Mesothelial cell of epicardium (in vitro differentiated cells): ENCODE results near the gene FMNL2. TPM values are rescaled to one million over a fixed set of nuclear protein-coding genes. Genes with fewer than 3 reads are reported as not detected.
A peak's percentile ranks its signal among the peaks of the same experiment; 100 is the strongest.

Experiments
- DNase-seq, 2 experiments: peaks; one replicate each; pipeline ENCODE4 v3.0.0; 2021; ENCODE audit warnings: low spot score in 2 of 2; ENCODE audit not compliant: unreplicated experiment in 2 of 2
- H3K27ac Mint-ChIP-seq: 2 replicates; pipeline ENCODE4 v1.8.0; 2021; ENCODE audit warnings: mixed read lengths
- H3K27me3 Mint-ChIP-seq: 2 replicates; pipeline ENCODE4 v1.8.0; 2021; ENCODE audit warnings: low read depth, mixed read lengths
- H3K36me3 Mint-ChIP-seq: 2 replicates; pipeline ENCODE4 v1.8.0; 2021; ENCODE audit warnings: mixed read lengths
- H3K4me1 Mint-ChIP-seq: 2 replicates; pipeline ENCODE4 v1.8.0; 2021; ENCODE audit warnings: mixed read lengths
- H3K4me3 Mint-ChIP-seq: 2 replicates; pipeline ENCODE4 v1.8.0; 2021; ENCODE audit warnings: mild to moderate bottlenecking, moderate library complexity, mixed read lengths
- H3K9me3 Mint-ChIP-seq: 2 replicates; pipeline ENCODE4 v1.8.0; 2021; ENCODE audit warnings: mixed read lengths
- CTCF ChIP-seq: fragments of 200-600 bp; sonication (generic); IDR thresholded peaks from one replicate; pipeline ENCODE4 v1.5.0; 2021; ENCODE audit warnings: antibody characterized with exemption; ENCODE audit not compliant: unreplicated experiment
- total RNA-seq: library from RNA; stranded (reverse); gene quantifications from 3 replicates; pipeline ENCODE4 v1.2.1, GENCODE V29; 2021

The FMNL2 gene
- total RNA-seq, 1 donor from 2014 or later, result 52.6 TPM

DNA sequence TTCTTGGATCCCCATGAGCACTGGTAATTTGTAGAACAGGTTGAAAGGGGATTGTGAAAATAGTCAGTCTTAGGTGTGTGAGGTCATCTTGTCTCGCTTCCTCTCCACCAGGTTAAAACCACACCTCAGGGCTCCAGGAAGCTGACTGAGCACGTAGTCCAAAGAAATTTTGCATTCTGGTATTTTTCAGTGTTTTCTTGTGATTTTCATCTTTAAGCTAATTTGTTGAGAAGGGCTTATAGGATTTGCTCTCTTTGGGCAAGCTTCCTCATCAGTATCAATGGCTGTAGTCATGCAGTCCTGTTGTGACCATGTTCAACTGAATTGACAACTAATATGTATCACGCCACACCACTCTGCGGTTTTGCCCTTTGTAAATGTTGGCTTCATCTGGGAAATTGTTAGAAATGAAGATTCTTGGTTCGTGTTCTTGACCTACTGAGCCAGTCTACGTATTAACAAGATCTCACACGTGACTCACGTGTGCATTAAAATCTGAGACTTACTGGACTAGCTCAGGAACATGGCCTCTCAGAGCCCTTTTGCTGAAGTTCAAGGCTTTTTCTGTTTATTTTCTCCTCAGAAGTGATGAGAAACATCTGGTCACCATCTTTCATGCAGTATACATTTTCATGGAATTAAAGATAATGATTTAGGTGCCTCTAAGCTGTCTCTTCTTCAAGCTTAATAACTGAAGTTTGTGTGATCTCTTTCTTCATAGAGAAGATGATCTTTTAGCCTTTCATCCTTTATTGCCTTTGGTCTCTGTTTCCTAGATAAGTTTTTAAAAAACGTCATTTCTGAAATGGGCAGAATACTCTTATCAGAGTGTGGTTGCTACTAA, 32.8 kb downstream of the FMNL2 start:
- TF ChIP-seq CTCF, result no peak
- H3K27ac Mint-ChIP-seq, result peak overlapping the region; percentile 31
- no peaks in the 10 kb centered on the region for H3K27me3 Mint-ChIP-seq
- no peaks in the 10 kb centered on the region for H3K9me3 Mint-ChIP-seq
- H3K4me3 Mint-ChIP-seq, result no peak overlapping the region
- H3K4me1 Mint-ChIP-seq, result peaks cover 32% of the 10 kb centered on the region
- no peaks in the 10 kb centered on the region for H3K36me3 Mint-ChIP-seq
- DNase-seq, result no peak

- no peak for DNase-seq
- Mint-ChIP-seq H3K27ac (peak overlapping the region; percentile 81), H3K4me3 (no peak overlapping the region), H3K36me3 (no peaks in the 10 kb centered on the region), H3K27me3 (no peaks in the 10 kb centered on the region), H3K4me1 (peaks cover 36% of the 10 kb centered on the region), H3K9me3 (no peaks in the 10 kb centered on the region)
- TF ChIP-seq CTCF, result no peak
These were observed 34.3 kb downstream of the FMNL2 start for GRCh38 chr2:152369176-152369860.

- Mint-ChIP-seq H3K27me3 (no peaks in the 10 kb centered on the region), H3K9me3 (no peaks in the 10 kb centered on the region), H3K4me1 (peaks cover 34% of the 10 kb centered on the region), H3K4me3 (no peak overlapping the region), H3K27ac (peak overlapping the region; percentile 52), H3K36me3 (no peaks in the 10 kb centered on the region)
- DNase-seq, result no peak
- no peak for TF ChIP-seq CTCF
These were observed 35.8 kb downstream of the FMNL2 start for GRCh38 chr2:152370783-152371182.

DNA sequence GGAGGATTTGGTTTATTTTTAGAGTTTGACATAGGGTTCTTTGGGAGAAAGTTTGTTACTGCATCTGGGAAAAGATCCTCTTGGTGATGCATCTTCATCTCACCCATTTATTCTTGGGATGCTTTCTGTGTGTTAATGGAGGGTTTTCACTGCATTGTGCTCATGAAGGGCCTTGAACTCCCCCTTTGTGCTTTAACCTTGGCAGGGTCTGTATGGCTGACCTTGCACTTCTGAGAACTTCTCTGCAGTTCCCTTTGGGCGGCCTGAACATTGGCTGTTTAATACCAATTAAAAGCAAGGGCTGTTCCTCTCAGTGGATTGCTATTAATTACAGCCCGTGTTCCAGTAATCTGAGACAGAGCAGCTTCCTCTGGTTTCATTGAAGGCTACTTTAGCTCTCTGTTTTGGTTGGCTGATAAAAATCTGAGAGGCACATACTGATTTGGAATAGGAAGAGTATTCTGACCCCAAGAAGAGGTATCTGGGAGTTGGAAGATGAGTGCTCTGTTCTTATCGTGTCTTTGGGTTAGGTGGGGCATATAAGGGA, 37.5 kb downstream of the FMNL2 start:
- DNase-seq, result no peak
- Mint-ChIP-seq H3K9me3 (no peaks in the 10 kb centered on the region), H3K4me1 (peaks cover 41% of the 10 kb centered on the region), H3K36me3 (no peaks in the 10 kb centered on the region), H3K4me3 (no peak overlapping the region), H3K27ac (no peak overlapping the region), H3K27me3 (no peaks in the 10 kb centered on the region)
- TF ChIP-seq CTCF, result no peak

DNA sequence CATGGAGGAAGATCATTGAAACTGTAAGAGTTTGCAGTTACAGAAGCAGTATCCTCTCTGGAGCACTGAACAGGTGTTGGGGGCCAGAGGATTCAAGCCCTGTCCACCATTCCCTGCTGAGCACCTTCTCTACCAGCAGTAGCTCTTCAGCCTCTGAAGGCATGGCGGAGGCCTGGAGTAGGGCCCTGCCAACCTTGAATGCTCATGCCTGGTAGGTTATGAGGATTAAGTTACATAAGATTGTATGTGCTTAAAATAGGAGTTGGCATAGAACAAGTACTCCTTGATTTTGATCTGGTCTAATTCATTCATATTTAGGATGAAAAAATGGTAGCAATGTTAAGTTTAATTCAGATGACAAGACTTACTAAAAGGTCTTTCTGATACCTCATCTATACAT, 40.2 kb downstream of the FMNL2 start:
- no peak overlapping the region for H3K4me3 Mint-ChIP-seq
- no peaks in the 10 kb centered on the region for H3K9me3 Mint-ChIP-seq
- H3K36me3 Mint-ChIP-seq, result no peaks in the 10 kb centered on the region
- TF ChIP-seq CTCF, result no peak
- H3K27ac Mint-ChIP-seq, result no peak overlapping the region
- no peaks in the 10 kb centered on the region for H3K27me3 Mint-ChIP-seq
- peaks cover 28% of the 10 kb centered on the region for H3K4me1 Mint-ChIP-seq
- DNase-seq, result no peak
